ENCODE measurements around the gene ZNF8. TPM values are rescaled to one million over a fixed set of nuclear protein-coding genes. Genes with fewer than 3 reads are reported as not detected.

ZNF8 gene
- total RNA-seq, 4 donors from 2014 or later: 3.0 to 12.8 (median 8.9) TPM

GRCh38 chr19:58284199-58284598 is 5.4 kb downstream of the ZNF8 start:
- intact Hi-C loops (cut with DNase I; ENCODE audit: low total_unique reads): no loop called here
- no peak for TF ChIP-seq POLR2A (IDR thresholded peaks at IDR 0.05)
- no peak for TF ChIP-seq CTCF (IDR thresholded peaks at IDR 0.05)
- no peak overlapping the region for H3K4me3 ChIP-seq (ENCODE audit: low read depth, poor library complexity, severe bottlenecking)
- WGBS, 2 donors: 90 to 92% methylated on average over 7 of the region's 7 CpGs
- DNase-seq (ENCODE audit: low spot score in 2 of 2): no peak

- intact Hi-C loops (cut with DNase I; ENCODE audit: low total_unique reads): no loop called here
- 95% methylated on average over 7 of the region's 7 CpGs for WGBS, 2 donors
Observed at GRCh38 chr19:58291943-58292342, 13.2 kb downstream of the ZNF8 start.

GRCh38 chr19:58294743-58295374 is 16.1 kb downstream of the ZNF8 start:
- WGBS, 2 donors: 96 to 97% methylated on average over 22 of the region's 22 CpGs
- no peak for DNase-seq (ENCODE audit: low spot score in 2 of 2)
- intact Hi-C loops (cut with DNase I; ENCODE audit: low total_unique reads): no loop called here
- no peak overlapping the region for H3K4me3 ChIP-seq (ENCODE audit: low read depth, poor library complexity, severe bottlenecking)
- TF ChIP-seq POLR2A (IDR thresholded peaks at IDR 0.05) (no peak), CTCF (IDR thresholded peaks at IDR 0.05) (no peak)

More at GRCh38 chr19:58291943-58292342, 13.2 kb downstream of the ZNF8 start:
- H3K4me3 ChIP-seq (ENCODE audit: low read depth, poor library complexity, severe bottlenecking): no peak overlapping the region
- DNase-seq (ENCODE audit: low spot score in 2 of 2): no peak
- no peak for TF ChIP-seq CTCF (IDR thresholded peaks at IDR 0.05)
- TF ChIP-seq POLR2A (IDR thresholded peaks at IDR 0.05): no peak

GRCh38 chr19:58296104-58296503 is 17.3 kb downstream of the ZNF8 start:
- intact Hi-C loops (cut with DNase I; ENCODE audit: low total_unique reads): no loop called here
- H3K4me3 ChIP-seq (ENCODE audit: low read depth, poor library complexity, severe bottlenecking): no peak overlapping the region
- no peak for DNase-seq (ENCODE audit: low spot score in 2 of 2)
- 74 to 79% methylated on average over 7 of the region's 7 CpGs for WGBS, 2 donors
- no peak for TF ChIP-seq POLR2A (IDR thresholded peaks at IDR 0.05)

GRCh38 chr19:58300620-58301019 is 21.9 kb downstream of the ZNF8 start:
- TF ChIP-seq CTCF (IDR thresholded peaks at IDR 0.05) (no peak), POLR2A (IDR thresholded peaks at IDR 0.05) (no peak)
- 94 to 96% methylated on average over 7 of the region's 7 CpGs for WGBS, 2 donors
- no peak for DNase-seq (ENCODE audit: low spot score in 2 of 2)
- intact Hi-C loops (cut with DNase I; ENCODE audit: low total_unique reads): no loop called here
- H3K4me3 ChIP-seq (ENCODE audit: low read depth, poor library complexity, severe bottlenecking): no peak overlapping the region

GRCh38 chr19:58304255-58304654 is 25.5 kb downstream of the ZNF8 start:
- no peak overlapping the region for H3K4me3 ChIP-seq (ENCODE audit: low read depth, poor library complexity, severe bottlenecking)
- TF ChIP-seq POLR2A (IDR thresholded peaks at IDR 0.05) (no peak), CTCF (IDR thresholded peaks at IDR 0.05) (no peak)
- DNase-seq (ENCODE audit: low spot score in 2 of 2): no peak
- WGBS, 2 donors: 86 to 92% methylated on average over 7 of the region's 7 CpGs
- intact Hi-C loops (cut with DNase I; ENCODE audit: low total_unique reads): no loop called here
